ENCODE data around the gene SCARB1.

- TF ChIP-seq EZH2phosphoT487 (IDR thresholded peaks at IDR 0.05) (no peak), CTCF (IDR thresholded peaks at IDR 0.05) (no peak)
These were observed 61.3 kb downstream of the SCARB1 start for GRCh38 chr12:124802361-124802760.

All from neural progenitor cell (in vitro differentiated cells).